HPDE6-E6E7 (cell line): ENCODE data around the gene KIAA0586.

ENCODE experiments used
- DNase-seq: peaks from one replicate; pipeline ENCODE4 v3.0.0; 2011; ENCODE audit warnings: missing footprints; ENCODE audit errors: extremely low spot score

KIAA0586 gene

GRCh38 chr14:58597041-58597440 lies 169.5 kb downstream of the KIAA0586 start:
- DNase-seq = no peak

DNA sequence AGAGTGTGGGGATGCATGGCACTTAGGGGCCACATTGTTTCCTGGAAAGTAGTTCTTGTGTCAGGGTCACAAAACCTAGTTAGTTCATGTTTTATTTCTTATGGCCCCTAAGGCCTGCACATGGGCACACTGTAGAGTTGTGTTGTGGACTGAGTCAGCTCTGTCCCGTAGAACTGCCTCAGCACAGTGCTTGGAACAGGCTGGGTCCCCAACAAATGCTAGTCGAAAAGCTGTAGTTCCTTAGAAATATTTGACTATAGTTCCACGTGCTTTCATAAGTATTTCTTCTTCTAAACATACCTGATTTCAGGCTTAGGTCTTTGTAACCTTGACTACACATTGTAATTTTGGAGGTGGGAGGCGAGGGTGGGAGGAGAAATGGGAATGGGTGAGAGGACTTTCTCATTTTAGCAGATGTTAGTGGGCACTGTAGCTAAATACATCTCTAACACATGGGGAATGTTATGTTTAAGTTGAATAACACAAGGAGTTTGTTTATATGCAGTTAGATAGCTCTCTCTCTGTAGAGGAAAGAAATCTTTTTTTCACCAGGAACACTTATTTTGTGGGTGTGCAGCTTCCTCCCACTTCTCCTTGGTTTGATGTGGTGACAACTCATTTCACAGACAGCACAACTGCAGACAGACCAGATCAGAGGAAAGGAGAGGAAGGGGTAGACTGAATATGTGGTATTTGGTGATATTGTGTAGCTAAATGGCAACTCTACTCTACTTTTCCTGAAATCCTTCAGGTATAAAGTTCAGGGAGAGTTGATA lies 170.7 kb downstream of the KIAA0586 start:
- no peak for DNase-seq

- no peak for DNase-seq
Observed at GRCh38 chr14:58598804-58599525, 171.4 kb downstream of the KIAA0586 start.

DNA sequence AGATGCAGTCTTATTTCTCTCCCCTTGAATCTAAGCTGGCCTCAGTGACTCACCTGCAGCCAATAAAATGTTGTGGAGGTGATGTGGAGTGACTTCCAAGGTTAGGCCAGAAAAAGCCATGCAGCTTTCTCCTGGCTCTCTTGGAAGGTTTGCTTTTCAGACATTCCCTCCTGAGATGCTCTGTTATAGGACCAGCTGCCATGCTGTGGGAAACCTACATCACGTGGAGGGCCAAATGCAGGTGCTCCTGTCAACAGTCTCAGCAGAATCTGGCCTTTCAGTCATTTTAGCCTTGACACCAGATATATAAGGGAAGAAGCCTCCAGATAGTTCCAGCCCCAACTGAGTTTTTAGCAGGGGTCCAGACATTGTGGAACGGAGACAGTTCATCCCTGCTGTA lies 172.2 kb downstream of the KIAA0586 start:
- no peak for DNase-seq
